A673 (cell line): ENCODE measurements around the gene IFITM2. TPM values are rescaled to one million over a fixed set of nuclear protein-coding genes. Genes with fewer than 3 reads are reported as not detected.

Source experiments
- BruUV-seq: library from RNA; stranded (reverse); fragments of 400-500 nt; replicated peaks from 2 replicates; lab custom pipeline; 2021; lab: Mats Ljungman, UMichigan
- CTCF ChIA-PET: fragments of 300-600 bp; sonication (Branson Sonifier 250); formaldehyde crosslinking; loops from one replicate; lab custom pipeline; 2022; ENCODE audit warnings: antibody characterized with exemption; lab: Charles Lee
- POLR2A ChIA-PET: fragments of 300-600 bp; sonication (Branson Sonifier 250); formaldehyde crosslinking; loops from one replicate; lab custom pipeline; 2022; ENCODE audit warnings: antibody characterized with exemption; ENCODE audit not compliant: low non-redundant PET; lab: Charles Lee
- DNase-seq: peaks from one replicate; pipeline ENCODE4 v3.0.0-alpha.2; 2015; ENCODE audit warnings: low spot score
- H3K27ac ChIP-seq: fragments of 200-600 bp; sonication (generic); 2 replicates; pipeline ENCODE4 v1.5.1; 2016; ENCODE audit warnings: mixed run types, low read depth, mild to moderate bottlenecking, mixed read lengths, antibody characterized with exemption, low read length; ENCODE audit not compliant: poor library complexity, severe bottlenecking
- H3K27me3 ChIP-seq: fragments of 200-600 bp; sonication (generic); replicated peaks from 2 replicates; pipeline ENCODE4 v1.6.1; 2017; ENCODE audit warnings: mixed run types, low read depth, mild to moderate bottlenecking, mixed read lengths, antibody characterized with exemption, low read length; ENCODE audit not compliant: insufficient read depth, poor library complexity
- H3K36me3 ChIP-seq: fragments of 200-600 bp; sonication (generic); 2 replicates; pipeline ENCODE4 v1.6.1; 2016; ENCODE audit warnings: mixed run types, mild to moderate bottlenecking, mixed read lengths, antibody characterized with exemption, low read length; ENCODE audit not compliant: insufficient read depth, poor library complexity, severe bottlenecking
- H3K4me1 ChIP-seq: fragments of 200-600 bp; sonication (generic); 2 replicates; pipeline ENCODE4 v1.6.1; 2017; ENCODE audit warnings: mixed run types, mild to moderate bottlenecking, mixed read lengths, antibody characterized with exemption, low read length; ENCODE audit not compliant: insufficient read depth, poor library complexity, severe bottlenecking
- H3K4me3 ChIP-seq: fragments of 200-600 bp; sonication (generic); 2 replicates; pipeline ENCODE4 v1.5.1; 2016; ENCODE audit warnings: low read depth, mixed run types, mild to moderate bottlenecking, mixed read lengths, low read length; ENCODE audit not compliant: poor library complexity, severe bottlenecking
- H3K9me3 ChIP-seq: fragments of 200-600 bp; sonication (generic); 2 replicates; pipeline ENCODE4 v1.6.1; 2016; ENCODE audit warnings: mixed run types, low read depth, mild to moderate bottlenecking, mixed read lengths, antibody characterized with exemption, low read length; ENCODE audit not compliant: poor library complexity, severe bottlenecking
- CTCF ChIP-seq: fragments of 300-800, 200-600 bp; sonication (generic); conservative IDR thresholded peaks from 2 replicates; pipeline ENCODE4 v1.5.1; 2017; ENCODE audit warnings: low read depth, mild to moderate bottlenecking, antibody characterized with exemption, low read length, moderate library complexity, mixed read lengths
- EZH2 ChIP-seq: fragments of 200-600 bp; sonication (generic); IDR thresholded peaks from 2 replicates; pipeline ENCODE4 v1.6.1; 2017; ENCODE audit warnings: borderline replicate concordance, low read depth, mild to moderate bottlenecking, mixed read lengths, antibody characterized with exemption, low read length; ENCODE audit not compliant: poor library complexity, severe bottlenecking
- intact Hi-C: fragments of 100-400 bp; cut with micrococcal nuclease; formaldehyde crosslinking; loops from one replicate; pipeline ENCODE4 v1.10.0; 2022; ENCODE audit not compliant: unreplicated experiment
- total RNA-seq: library from RNA; stranded (reverse); gene quantifications from 2 replicates; pipeline ENCODE4 v1.2.3, GENCODE V29; 2021

Gene IFITM2
- total RNA-seq, 1 experiment from 2014 or later = 25.5 TPM

- H3K27me3 ChIP-seq = no peaks in the 10 kb centered on the region
- intact Hi-C loops = loop anchor here (10.0 kb wide), 2 partner anchors 48 to 98 kb away; partner anchors contain the start of gene IFITM2
- no peaks in the 10 kb centered on the region for H3K36me3 ChIP-seq
- POLR2A ChIA-PET = no interaction called here
- no peak overlapping the region for H3K27ac ChIP-seq
- BruUV-seq = no TSS peak
- H3K9me3 ChIP-seq = no peaks in the 10 kb centered on the region
- TF ChIP-seq EZH2 (no peak), CTCF (no peak)
- CTCF ChIA-PET = no interaction called here
- no peak overlapping the region for H3K4me3 ChIP-seq
- DNase-seq = no peak
- H3K4me1 ChIP-seq = peaks cover 10% of the 10 kb centered on the region
Observed at GRCh38 chr11:352456-353031, 44.9 kb downstream of the IFITM2 start.

GRCh38 chr11:353179-353873 is 45.7 kb downstream of the IFITM2 start:
- Histone ChIP-seq H3K36me3 (no peaks in the 10 kb centered on the region), H3K4me3 (no peak overlapping the region), H3K4me1 (peaks cover 10% of the 10 kb centered on the region), H3K27me3 (no peaks in the 10 kb centered on the region), H3K9me3 (no peaks in the 10 kb centered on the region), H3K27ac (no peak overlapping the region)
- ChIA-PET POLR2A (no interaction called here), CTCF (no interaction called here)
- no peak for DNase-seq
- no peak for TF ChIP-seq CTCF
- no peak for TF ChIP-seq EZH2
- intact Hi-C loops = loop anchor here (10.0 kb wide), 2 partner anchors 49 to 99 kb away; partner anchors contain the start of gene IFITM2
- BruUV-seq = no TSS peak

- POLR2A ChIA-PET = interaction anchor here (0.6 kb wide), 1 partner anchor 464 kb away, joined by 3 read pairs; no protein-coding TSS in a partner anchor
- BruUV-seq = TSS peak; percentile 93
- Histone ChIP-seq H3K9me3 (no peaks in the 10 kb centered on the region), H3K27ac (peak overlapping the region; percentile 97), H3K4me3 (peak overlapping the region; percentile 43), H3K36me3 (no peaks in the 10 kb centered on the region), H3K27me3 (no peaks in the 10 kb centered on the region), H3K4me1 (peaks cover 10% of the 10 kb centered on the region)
- DNase-seq = peak; percentile 89
- TF ChIP-seq CTCF = no peak
- TF ChIP-seq EZH2 = no peak
- CTCF ChIA-PET = interaction anchor here (0.6 to 0.7 kb wide), 3 partner anchors 20 to 46 kb away, joined by 7 to 8 read pairs (median 8); no protein-coding TSS in a partner anchor
- intact Hi-C loops = loop anchor here (5.0 to 10.0 kb wide), 3 partner anchors 51 to 149 kb away; partner anchors contain the start of genes BET1L, IFITM2 and RIC8A
Observed at GRCh38 chr11:355581-356458, 48.2 kb downstream of the IFITM2 start.
